A549 treated with AZD9567 at 1 μM for 4 hours (cell line): ENCODE data around the gene MYOF. TPM values are rescaled to one million over a fixed set of nuclear protein-coding genes. Genes with fewer than 3 reads are reported as not detected.

Experiments used
- total RNA-seq: library from RNA; stranded (reverse); fragments of 200-300 nt; extraction: Qiagen RNA extraction; gene quantifications from 5 replicates; pipeline ENCODE4 v1.2.3, GENCODE V29; 2022; ENCODE audit not compliant: insufficient read depth

Gene MYOF
- 189 to 251 TPM (median 223 TPM) in 5 replicates for total RNA-seq

GRCh38 chr10:93482145-93482834 is at the start of gene MYOF:
Gene MYOF (minus strand): TSS chr10:93482334. CDS start chr10:93482194, 140 bp downstream.

GRCh38 chr10:93496322-93497041 is 14.3 kb upstream of the MYOF start, which contains the start of gene CEP55:
Gene CEP55 (plus strand): TSS chr10:93496612. CDS start chr10:93500052, 3,440 bp downstream.

Other genes with a start within 250 kb of the MYOF start
- gene CEP55, start 14.3 kb upstream of the MYOF start, total RNA-seq = 54.1 to 74.3 TPM (median 67.8 TPM) in 5 replicates
- 0.04 to 0.20 TPM (median 0.10 TPM) in 4 of 5 replicates, not detected in the other for gene FFAR4, start 84.3 kb upstream of the MYOF start, total RNA-seq
- 5.4 to 11.1 TPM (median 8.8 TPM) in 5 replicates for gene RBP4, start 118.9 kb upstream of the MYOF start, total RNA-seq
- gene PDE6C, start 130.2 kb upstream of the MYOF start, total RNA-seq = not detected in 5 replicates
- gene FRA10AC1, start 220.3 kb upstream of the MYOF start, total RNA-seq = 2.1 to 6.2 TPM (median 5.5 TPM) in 5 replicates